ENCODE measurements around the gene TMEM134.

- TF ChIP-seq REST (IDR thresholded peaks at IDR 0.05; ENCODE audit: insufficient read depth in 1 of 2, low read depth in 2 of 2, low read length in 2 of 2) (no peak), TAF1 (IDR thresholded peaks at IDR 0.05; ENCODE audit: borderline replicate concordance, insufficient read depth, low read length) (no peak), POLR2AphosphoS5 (IDR thresholded peaks at IDR 0.05; ENCODE audit: low read depth, low read length) (no peak), SIN3A (IDR thresholded peaks at IDR 0.05; ENCODE audit: borderline replicate concordance, insufficient read depth, low read length) (no peak), FOXP2 (optimal IDR thresholded peaks at IDR 0.05; ENCODE audit: borderline replicate concordance, extremely low read depth, extremely low read length, insufficient read depth) (no peak)
Observed at GRCh38 chr11:67503119-67504004, 34.3 kb upstream of the TMEM134 start.
